ENCODE results near the gene IGF2BP3. TPM values are rescaled to one million over a fixed set of nuclear protein-coding genes. Genes with fewer than 3 reads are reported as not detected.
"Not testable (repeated sequence)": the region's sequence is repeated elsewhere in the genome, so short reads cannot be mapped to it uniquely, and the experiment has no call there.

The IGF2BP3 gene
- 68.3 and 72.6 TPM in 2 replicates for total RNA-seq (2014; rRNA removed; shearing (Covaris generic); ENCODE audit: low replicate concordance)

DNA sequence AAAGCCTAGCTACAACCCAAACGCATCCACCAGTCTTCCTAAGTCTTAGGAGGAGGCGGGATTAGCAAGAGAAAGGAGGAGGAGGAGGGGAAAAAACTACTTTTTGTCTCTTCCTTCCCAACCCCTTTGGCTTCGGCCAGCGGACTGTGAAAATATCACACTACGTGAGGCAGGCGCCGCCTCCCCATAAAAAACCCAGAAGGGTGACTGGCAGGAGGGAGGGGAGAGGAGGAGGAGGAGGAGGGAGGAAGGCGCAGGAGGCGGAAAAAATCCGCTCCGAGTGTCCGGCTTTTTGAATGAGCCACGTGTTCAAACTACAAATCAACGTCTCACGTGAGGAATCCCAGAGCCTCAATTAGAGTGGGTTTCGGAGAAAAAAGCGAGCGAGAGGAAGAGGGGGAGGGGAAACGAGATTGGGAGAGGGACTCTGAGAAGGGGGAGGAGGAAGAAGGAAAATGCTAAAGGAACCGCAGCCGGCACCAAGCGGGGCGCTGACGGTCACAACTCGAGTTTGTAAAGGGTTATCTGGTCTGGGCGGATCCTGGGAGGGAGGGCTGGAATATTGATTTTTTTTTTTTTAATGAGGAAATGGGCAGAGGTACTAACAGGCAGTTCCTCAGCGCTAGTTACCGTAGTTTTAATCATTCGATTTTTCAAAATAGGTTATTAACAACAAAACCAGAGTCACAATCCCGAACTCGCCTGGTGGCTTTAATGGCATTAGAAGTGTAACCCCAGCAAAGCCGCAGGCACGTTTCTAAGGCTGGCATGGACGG is at the start of gene IGF2BP3:
Gene IGF2BP3, minus strand, starts transcription at position 162 of the 776 bp plus-strand sequence. CDS start 381 bp downstream, outside the sequence.
- in situ Hi-C loops (cut with HindIII; ENCODE audit: low pct_unique_long_range_greater_than_20kb, low sequenced_read_pairs): no loop called here
- peak; percentile 100 for DNase-seq (ENCODE audit: low read depth)

DNA sequence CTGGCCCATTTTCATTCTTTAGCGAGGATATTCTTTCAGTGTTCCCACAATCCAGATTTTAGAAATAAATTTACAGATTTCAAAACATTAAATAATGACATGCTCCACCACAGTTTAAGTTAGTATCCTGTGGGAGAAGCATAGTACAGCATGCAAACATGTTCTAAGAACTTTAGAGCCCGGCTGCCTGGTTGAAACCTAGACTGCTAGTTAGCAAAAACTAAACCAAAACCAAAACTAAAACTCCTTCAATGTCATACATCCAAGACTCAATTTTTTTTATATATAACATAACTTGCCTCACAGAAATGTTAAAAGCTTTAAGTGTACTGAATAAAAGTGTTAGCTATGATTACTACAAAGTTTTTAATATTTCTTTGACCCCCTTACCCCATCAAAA is 44.5 kb upstream of the IGF2BP3 start:
- DNase-seq (ENCODE audit: low read depth): no peak
- in situ Hi-C loops (cut with HindIII; ENCODE audit: low pct_unique_long_range_greater_than_20kb, low sequenced_read_pairs): no loop called here

DNA sequence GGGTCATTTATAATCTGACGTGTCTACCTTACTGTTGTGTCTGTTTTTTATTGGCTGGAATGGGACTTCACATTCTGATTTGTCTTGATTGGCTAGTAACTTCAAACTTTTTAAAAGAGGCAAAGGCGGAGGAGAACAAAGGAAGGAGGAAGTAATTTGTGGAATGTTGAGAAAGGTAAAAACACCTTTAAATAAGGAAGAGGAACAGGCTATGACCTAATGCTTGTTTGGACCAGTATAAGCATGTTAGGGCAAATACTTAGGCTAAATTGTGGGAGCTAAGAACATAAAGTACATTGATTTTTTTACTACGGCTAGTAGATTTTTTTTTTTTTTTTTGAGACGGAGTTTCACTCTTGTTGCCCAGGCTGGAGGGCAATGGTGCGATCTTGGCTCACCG is 43.5 kb upstream of the IGF2BP3 start:
- in situ Hi-C loops (cut with HindIII; ENCODE audit: low pct_unique_long_range_greater_than_20kb, low sequenced_read_pairs); DNase-seq (ENCODE audit: low read depth): not testable (repeated sequence)

DNA sequence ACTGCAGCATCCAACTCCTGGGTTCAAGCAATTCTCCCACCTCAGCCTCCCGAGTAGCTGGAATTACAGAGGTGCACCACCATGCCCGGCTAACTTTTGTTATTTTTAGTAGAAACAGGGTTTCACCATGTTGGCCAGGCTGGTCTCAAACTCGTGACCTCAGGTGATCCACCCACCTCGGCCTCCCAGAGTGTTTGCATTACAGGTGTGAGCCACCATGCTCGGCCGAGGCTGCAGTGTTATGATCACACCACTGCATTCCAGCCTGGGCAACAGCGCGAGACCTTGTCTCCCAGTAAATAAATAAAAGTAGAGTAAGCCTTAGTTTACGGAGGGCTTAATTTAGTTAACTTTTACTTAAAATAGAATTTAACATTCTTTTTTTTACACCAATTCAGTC is 23.7 kb upstream of the IGF2BP3 start:
- in situ Hi-C loops (cut with HindIII; ENCODE audit: low pct_unique_long_range_greater_than_20kb, low sequenced_read_pairs): no loop called here
- DNase-seq (ENCODE audit: low read depth): no peak

DNA sequence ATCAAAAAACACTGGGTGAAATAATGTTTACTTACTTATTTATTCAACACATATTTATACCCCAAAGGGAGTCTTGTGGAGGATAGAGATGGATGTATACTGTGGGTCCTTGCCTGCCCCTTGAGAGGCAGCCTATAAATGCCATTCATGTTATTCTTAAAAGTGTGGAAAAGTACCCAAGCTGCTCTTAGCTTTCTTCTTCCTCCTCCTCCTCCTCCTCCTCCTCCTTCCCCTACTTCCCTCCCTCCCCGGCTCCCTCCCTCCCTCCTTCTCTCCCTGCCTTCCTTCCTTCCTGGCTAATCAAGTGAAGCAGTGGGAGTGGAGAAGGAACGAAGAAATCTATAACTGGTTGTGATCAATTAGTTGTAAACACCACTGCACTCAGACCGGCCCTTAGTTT is 21.2 kb upstream of the IGF2BP3 start:
- in situ Hi-C loops (cut with HindIII; ENCODE audit: low pct_unique_long_range_greater_than_20kb, low sequenced_read_pairs): no loop called here
- DNase-seq (ENCODE audit: low read depth): no peak

DNA sequence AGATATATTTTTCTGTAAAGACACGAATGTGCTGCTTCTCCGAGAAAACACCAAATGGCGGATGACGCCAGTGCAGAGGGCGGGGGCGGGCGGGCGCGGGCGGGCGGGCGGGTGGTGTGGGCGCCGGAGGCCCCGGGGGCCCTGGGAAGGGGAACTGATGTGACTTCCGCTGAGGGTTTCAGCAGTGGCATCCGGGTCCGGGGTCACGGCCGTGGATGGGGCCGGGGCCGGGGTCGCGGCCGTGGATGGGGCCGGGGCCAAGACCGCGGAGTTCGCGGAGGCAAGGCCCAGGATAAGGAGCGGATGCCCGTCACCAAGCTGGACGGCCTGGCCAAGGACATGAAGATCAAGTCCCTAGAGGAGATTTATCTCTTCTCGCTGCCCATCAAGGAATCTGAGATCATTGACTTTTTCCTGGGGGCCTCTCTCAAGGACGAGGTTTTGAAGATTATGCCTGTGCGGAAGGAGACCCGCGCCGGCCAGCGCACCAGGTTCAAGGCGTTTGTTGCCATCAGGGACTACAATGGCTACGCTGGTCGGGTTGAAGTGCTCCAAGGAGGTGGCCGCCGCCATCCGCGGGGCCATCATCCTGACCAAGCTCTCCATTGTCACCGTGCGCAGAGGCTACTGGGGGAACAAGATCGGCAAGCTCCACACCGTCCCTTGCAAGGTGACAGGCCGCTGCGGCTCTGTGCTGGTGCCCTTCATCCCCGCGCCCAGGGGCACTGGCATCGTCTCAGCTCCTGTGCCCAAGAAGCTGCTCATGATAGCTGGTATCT is 20.3 kb upstream of the IGF2BP3 start:
- DNase-seq (ENCODE audit: low read depth): peak; percentile 57
- in situ Hi-C loops (cut with HindIII; ENCODE audit: low pct_unique_long_range_greater_than_20kb, low sequenced_read_pairs): no loop called here

DNA sequence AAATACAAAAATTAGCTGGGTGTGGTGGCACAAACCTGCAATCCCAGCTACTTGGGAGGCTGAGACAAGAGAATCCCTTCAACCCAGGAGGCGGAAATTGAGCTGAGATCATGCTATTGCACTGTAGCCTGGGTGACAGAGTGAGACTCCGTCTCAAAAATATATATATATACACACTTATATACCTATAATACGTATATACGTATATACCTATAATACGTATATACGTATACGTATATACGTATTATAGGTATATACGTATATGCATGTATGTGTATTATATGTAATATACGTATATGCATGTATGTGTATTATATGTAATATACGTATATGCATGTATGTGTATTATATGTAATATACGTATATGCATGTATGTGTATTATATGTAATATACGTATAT is 18.4 kb upstream of the IGF2BP3 start:
- in situ Hi-C loops (cut with HindIII; ENCODE audit: low pct_unique_long_range_greater_than_20kb, low sequenced_read_pairs); DNase-seq (ENCODE audit: low read depth): not testable (repeated sequence)

DNA sequence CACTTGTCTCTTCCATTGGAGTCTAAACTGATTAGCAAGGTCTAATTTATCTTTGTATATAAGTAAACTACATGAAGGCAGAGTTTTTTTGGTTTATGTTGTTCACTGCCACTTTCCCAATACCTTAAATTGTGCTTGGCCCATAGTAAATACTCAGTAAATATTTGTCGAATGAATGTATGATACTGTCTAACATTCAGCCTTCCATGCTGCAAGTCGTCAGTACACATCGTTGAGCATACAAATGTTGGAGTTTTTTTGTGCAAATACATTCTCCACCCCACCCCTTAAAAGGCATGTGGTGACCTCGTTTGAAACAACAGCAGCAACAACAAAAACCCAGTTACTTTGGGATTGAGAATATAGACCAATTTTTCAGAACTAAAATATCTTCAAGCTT is 17.4 kb upstream of the IGF2BP3 start:
- in situ Hi-C loops (cut with HindIII; ENCODE audit: low pct_unique_long_range_greater_than_20kb, low sequenced_read_pairs): no loop called here
- DNase-seq (ENCODE audit: low read depth): no peak

DNA sequence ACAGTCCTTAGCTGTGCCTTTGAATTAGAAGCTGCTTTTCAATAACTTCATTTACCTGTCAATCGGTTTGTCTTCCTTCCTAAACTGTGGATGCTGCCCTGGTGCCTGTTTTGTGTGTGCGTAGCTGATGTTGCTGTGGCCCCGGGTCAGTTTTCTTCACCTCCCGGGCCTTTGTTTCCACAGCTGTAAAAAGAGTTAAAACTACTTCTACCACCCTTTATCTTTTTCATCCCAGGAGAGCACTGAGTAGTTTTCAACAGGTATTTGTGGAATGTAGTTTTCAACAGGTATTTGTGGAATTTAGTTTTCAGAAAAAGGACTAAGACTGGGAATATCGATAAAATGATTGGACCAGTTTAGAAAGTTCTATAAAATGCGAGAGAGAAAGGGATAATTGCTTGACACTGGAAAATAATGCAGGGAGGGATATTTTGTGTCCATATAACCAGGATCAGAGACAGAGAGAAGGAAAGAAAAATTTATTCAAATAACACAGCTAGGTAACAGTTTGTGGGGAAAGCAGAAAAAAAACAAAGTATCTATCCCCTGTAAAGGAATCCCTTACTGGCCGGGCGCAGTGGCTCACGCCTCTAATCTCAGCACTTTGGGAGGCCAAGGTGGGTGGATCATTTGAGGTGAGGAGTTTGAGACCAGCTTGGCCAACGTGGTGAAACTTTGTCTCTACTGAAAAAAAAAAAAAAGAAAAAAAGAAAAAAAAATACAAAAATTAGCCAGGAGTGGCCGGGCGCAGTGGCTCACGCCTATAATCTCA is 15.9 kb upstream of the IGF2BP3 start:
- in situ Hi-C loops (cut with HindIII; ENCODE audit: low pct_unique_long_range_greater_than_20kb, low sequenced_read_pairs): no loop called here
- DNase-seq (ENCODE audit: low read depth): no peak

DNA sequence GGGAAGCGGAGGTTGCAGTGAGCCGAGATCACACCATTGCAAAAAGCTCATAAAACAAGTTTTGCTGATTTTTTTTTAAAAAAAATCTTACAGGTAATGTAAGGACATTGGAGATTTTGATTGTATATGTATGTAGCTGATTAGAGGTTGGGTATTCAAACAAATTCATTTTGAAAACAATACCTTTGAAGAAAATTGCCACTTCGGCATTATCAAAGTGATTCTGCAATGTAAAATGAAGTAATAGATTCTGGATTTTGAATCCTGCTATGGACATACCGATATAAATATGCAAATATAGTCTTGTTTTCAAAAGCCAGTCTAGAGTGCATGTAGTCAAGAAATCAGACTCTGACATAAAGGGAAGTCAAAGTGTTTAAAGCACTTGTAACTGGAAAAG is 12.4 kb upstream of the IGF2BP3 start:
- in situ Hi-C loops (cut with HindIII; ENCODE audit: low pct_unique_long_range_greater_than_20kb, low sequenced_read_pairs): no loop called here
- no peak for DNase-seq (ENCODE audit: low read depth)

DNA sequence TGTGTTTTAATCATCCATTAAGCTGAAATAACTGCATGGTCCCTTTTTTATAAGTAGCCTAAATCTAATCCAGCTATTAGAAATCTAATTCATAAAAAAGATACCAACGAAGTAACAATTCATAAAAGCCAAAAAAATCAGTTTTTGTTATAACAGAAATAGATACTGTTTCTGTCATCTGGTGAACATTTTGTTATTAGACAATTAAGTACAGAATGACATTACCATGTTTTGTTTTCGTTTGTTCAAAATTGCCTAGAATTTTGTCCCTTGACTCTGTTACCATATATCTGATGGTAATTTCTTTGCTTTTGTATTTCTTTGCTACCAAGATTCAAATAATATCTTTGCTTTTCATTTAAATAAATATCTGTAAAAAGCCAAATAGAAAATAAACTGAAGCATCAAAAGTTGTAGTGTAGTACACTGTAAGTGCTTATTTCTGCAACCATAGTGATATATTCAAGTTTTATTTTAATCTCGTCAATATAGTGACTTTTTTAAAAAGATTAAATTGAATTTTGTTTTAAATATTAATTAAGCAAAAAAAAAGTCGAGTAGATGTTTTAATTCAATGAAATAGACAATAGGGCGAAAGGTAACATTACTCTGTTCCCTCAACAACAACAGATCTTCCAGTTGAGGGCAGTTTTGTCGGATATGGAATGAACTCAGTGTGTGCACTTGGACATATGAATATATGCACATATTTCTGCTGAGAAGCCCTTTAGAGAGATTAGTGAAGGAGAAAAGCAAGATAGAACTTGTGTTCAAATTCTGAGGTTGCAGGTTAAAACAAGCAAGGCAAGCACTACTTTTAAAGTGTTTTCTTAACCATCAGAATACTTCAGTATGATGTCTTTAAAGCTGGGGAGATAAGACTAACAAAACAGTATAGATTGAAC is 7.9 kb upstream of the IGF2BP3 start:
- in situ Hi-C loops (cut with HindIII; ENCODE audit: low pct_unique_long_range_greater_than_20kb, low sequenced_read_pairs): no loop called here
- DNase-seq (ENCODE audit: low read depth): no peak

DNA sequence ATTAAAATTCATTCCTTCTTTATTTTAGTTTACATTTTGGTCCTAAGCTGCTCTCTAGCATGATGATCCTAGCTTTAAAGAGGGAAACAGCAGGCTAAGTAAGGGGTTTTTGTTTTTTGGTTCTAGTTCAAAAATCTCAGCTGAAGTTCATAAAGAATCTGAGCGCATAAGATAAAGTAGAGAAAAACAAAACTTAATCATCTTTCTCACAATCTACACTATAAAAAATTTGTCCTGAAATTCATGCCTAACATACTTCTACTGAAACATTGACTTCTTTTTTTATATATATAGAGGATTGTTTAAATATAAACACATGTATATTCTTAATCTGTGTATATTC is 6.8 kb upstream of the IGF2BP3 start:
- in situ Hi-C loops (cut with HindIII; ENCODE audit: low pct_unique_long_range_greater_than_20kb, low sequenced_read_pairs): no loop called here

DNA sequence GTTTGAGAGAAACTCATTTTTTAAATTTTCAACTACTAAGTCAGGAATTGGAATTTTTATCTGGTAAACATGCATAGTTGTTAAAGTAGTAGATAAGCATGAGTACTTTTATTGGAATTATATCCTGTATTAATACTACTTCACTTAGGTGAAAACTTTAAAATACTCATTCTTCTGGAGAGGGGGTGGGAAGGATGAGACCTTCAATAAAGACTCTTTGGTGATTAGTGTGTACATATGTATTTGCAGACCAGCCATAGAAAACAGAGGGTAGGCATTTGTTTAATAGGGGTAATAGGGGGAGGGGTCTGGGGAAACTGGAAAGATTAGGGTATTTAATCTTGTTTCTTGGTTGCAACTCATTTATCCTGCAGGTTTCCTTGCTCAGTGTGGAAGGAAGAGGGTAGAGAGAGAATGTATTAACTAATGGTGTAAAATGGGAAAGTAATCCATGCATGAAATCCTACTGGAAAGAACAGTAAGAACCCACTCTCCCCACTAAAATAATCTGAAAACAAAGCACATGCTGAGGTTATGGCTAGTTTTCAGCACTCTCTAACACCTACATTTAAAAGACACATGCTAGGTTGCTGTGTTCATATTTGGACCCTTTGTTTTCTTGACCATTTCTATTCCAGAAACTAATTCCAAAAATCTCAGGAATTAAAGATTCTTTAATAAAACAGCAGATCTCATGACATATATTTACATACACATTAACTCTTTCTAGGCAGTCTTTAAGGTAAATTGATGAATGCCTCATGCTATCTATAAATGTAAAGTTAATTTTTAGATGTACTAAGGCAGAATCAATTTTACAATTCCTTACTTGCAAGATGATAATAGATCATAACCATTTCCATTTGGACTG is 6.2 kb upstream of the IGF2BP3 start:
- peak; percentile 44 for DNase-seq (ENCODE audit: low read depth)
- in situ Hi-C loops (cut with HindIII; ENCODE audit: low pct_unique_long_range_greater_than_20kb, low sequenced_read_pairs): no loop called here

More for the DNA sequence above, 6.8 kb upstream of the IGF2BP3 start:
- no peak for DNase-seq (ENCODE audit: low read depth)

DNA sequence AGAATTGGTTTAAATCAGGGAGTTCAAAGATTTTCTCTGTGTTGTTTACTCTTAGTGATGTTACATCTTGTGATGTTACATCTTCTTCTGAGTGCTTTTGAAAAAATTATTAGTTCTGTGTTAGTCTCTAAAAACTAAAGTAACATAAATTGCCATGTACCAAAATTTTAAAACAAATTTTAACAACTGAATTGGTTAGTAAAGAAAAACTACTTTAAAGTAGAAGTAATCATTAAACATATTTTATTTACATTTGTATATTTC is 5.2 kb upstream of the IGF2BP3 start:
- in situ Hi-C loops (cut with HindIII; ENCODE audit: low pct_unique_long_range_greater_than_20kb, low sequenced_read_pairs): no loop called here

DNA sequence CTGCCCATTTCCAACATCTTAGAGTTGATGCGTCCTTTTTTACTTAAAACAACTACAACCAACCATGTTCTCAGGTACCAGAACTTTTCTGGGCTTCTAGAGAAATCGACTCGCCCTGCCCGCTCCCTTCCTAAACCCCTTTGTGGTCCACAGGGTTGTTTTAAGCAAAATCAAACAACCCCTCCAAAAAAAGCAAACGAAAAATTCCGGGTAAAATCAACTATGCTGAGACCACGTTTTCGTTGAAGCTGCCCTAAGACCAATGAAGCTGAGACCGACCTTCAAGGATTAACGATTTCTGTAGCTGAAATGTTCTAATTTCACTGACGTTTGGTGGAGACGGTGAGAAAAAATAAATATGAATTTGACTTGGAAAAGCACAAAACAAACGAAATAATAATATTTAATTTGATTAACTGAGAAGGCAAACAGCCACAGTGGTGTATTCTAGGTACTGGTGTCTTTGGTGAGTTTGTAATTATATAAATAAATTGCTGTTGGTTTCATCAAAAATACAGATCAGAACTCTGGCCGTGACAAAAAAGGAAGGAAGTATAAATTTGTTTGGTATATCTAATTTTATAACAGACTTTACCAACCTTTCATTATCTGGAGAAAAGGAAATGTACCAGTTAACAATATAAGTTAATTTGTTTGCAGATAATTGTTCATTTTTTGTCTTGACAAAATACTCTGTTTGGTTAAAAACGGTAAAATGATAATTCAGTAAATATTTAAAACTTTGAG is 4.7 kb upstream of the IGF2BP3 start:
- no peak for DNase-seq (ENCODE audit: low read depth)

More for the DNA sequence above, 5.2 kb upstream of the IGF2BP3 start:
- no peak for DNase-seq (ENCODE audit: low read depth)

DNA sequence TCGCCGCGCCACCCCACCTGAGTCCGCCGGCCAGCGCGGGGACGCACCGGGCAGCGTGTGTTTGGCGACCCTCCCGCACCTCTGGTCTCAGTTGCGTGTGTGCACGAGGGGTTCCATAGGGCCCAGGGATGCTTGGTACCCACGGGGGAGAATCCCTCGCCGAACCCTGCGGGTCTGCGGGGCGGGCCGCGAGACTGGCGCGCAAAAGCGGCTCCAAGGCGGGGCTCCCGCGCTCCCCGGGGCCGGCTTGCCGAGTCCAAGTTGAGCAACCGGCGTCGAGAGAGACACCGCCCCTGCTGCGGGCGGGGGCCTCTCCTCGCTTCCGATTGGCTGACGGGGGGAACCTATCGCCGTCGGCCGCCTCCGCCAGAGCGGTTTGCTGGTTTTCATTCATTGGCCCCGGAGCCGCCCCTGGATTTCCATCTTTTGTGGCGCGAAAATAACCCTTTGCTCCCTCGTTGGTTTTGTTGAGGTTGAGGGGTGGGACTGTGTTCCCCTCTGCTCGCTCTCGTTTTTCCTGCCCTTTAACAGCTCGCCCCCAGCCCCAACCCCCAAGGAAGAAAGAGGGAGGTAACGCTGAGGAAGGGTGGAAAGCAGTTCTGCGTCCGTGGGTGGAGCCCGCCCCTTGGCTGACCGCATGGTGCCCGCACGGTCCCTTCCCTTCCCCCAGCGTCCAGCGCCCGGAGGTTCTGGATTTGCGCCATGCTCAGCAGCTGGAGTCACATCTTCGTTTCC is 4.0 kb upstream of the IGF2BP3 start:
- peak; percentile 99 for DNase-seq (ENCODE audit: low read depth)
- in situ Hi-C loops (cut with HindIII; ENCODE audit: low pct_unique_long_range_greater_than_20kb, low sequenced_read_pairs): no loop called here

More for the DNA sequence above, 4.7 kb upstream of the IGF2BP3 start:
- in situ Hi-C loops (cut with HindIII; ENCODE audit: low pct_unique_long_range_greater_than_20kb, low sequenced_read_pairs): no loop called here

All from Caki2 (cell line).